H1 (cell line): ENCODE data around the gene SLC24A3.

ENCODE experiments used
- ASH2L ChIP-seq: fragments of 200-600, 300-600 bp; sonication (generic); IDR thresholded peaks from one replicate; pipeline ENCODE4 v1.7.1; 2017; ENCODE audit warnings: low read length
- CEBPB ChIP-seq: IDR thresholded peaks from 2 replicates; pipeline ENCODE4 v1.6.1; 2012; ENCODE audit warnings: low read depth, low read length
- HDAC2 ChIP-seq, 2 experiments: fragments of 300-600 bp in 1 of 2; sonication (generic) in 1 of 2; IDR thresholded peaks; 2 replicates each; pipeline ENCODE4 v1.6.1; 2011 to 2012; ENCODE audit warnings: low read depth in 2 of 2, low read length in 2 of 2, mild to moderate bottlenecking in 2 of 2, moderate library complexity in 2 of 2, borderline replicate concordance in 1 of 2, inconsistent platforms in 1 of 2
- KDM1A ChIP-seq: fragments of 200-600, 300-600 bp; sonication (generic); IDR thresholded peaks from 2 replicates; pipeline ENCODE4 v1.7.1; 2016; ENCODE audit warnings: mild to moderate bottlenecking, low read length, borderline replicate concordance
- POLR2A ChIP-seq, 2 experiments: IDR thresholded peaks; 1 replicate in 1 of 2; 2 replicates in 1 of 2; pipeline ENCODE4 v1.6.1; 2011; ENCODE audit warnings: low read depth in 2 of 2, low read length in 2 of 2, mild to moderate bottlenecking in 2 of 2; ENCODE audit errors: control extremely low read depth in 1 of 2
- POLR2AphosphoS5 ChIP-seq: IDR thresholded peaks from 2 replicates; pipeline ENCODE4 v1.6.1; 2011; ENCODE audit warnings: low read depth, low read length
- POU5F1 ChIP-seq: IDR thresholded peaks from 2 replicates; pipeline ENCODE4 v1.6.1; 2011; ENCODE audit warnings: low read depth, mild to moderate bottlenecking, low read length, moderate library complexity
- RAD21 ChIP-seq, 2 experiments: IDR thresholded peaks in 1 of 2; conservative IDR thresholded peaks in 1 of 2; 2 replicates each; pipeline ENCODE4 v1.6.1; 2011; ENCODE audit warnings: low read depth in 2 of 2, low read length in 2 of 2, improper control_type of control experiment in 1 of 2, inconsistent platforms in 1 of 2, mild to moderate bottlenecking in 1 of 2, moderate library complexity in 1 of 2
- TAF1 ChIP-seq: IDR thresholded peaks from 2 replicates; pipeline ENCODE4 v1.6.1; 2011; ENCODE audit warnings: mild to moderate bottlenecking, low read depth, low read length
- YY1 ChIP-seq: IDR thresholded peaks from 2 replicates; pipeline ENCODE4 v1.6.1; 2011; ENCODE audit warnings: low read depth, mild to moderate bottlenecking, low read length
- TF ChIP-seq, protein P1 (sequence below), 3 experiments: IDR thresholded peaks; 1 replicate in 2 of 3; 2 replicates in 1 of 3; pipeline versions ENCODE4 v1.5.1 to v1.6.1; 2011; ENCODE audit warnings: low read length in 3 of 3, mild to moderate bottlenecking in 3 of 3, inconsistent platforms in 2 of 3, low read depth in 1 of 3, moderate library complexity in 1 of 3; ENCODE audit not compliant: insufficient read depth in 1 of 3; ENCODE audit errors: control extremely low read depth in 1 of 3

DNA sequence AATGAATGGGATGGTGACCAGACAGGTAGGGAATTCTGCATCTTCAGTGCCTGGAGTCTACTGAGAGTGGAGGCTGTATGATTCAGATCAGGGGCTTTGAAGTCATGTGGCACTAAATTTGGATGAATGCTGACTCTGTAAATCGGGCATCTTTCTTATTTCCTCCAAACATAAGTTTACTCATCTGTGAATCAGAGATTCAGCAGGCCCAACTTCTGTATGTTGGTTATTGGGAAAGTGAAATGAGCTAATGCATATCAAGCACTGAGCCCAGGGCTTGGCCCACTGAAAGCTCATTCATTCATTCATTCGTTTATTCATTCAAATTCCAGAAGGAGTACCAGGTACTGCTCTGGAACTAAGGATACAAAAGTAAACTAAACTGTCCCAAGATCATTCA is 353.3 kb downstream of the SLC24A3 start:
- no peak for TF ChIP-seq HDAC2 (IDR thresholded peaks at IDR 0.05; ENCODE audit: borderline replicate concordance in 1 of 2, low read depth in 2 of 2, low read length in 2 of 2)
- no peak for TF ChIP-seq RAD21 (IDR thresholded peaks at IDR 0.05 in 1 of 2, conservative IDR thresholded peaks at IDR 0.05 in 1 of 2; ENCODE audit: low read depth in 2 of 2, low read length in 2 of 2)
- no peak for TF ChIP-seq POLR2A (IDR thresholded peaks at IDR 0.05; ENCODE audit: control extremely low read depth in 1 of 2, low read depth in 2 of 2, low read length in 2 of 2)
- TF ChIP-seq, protein P1, sequence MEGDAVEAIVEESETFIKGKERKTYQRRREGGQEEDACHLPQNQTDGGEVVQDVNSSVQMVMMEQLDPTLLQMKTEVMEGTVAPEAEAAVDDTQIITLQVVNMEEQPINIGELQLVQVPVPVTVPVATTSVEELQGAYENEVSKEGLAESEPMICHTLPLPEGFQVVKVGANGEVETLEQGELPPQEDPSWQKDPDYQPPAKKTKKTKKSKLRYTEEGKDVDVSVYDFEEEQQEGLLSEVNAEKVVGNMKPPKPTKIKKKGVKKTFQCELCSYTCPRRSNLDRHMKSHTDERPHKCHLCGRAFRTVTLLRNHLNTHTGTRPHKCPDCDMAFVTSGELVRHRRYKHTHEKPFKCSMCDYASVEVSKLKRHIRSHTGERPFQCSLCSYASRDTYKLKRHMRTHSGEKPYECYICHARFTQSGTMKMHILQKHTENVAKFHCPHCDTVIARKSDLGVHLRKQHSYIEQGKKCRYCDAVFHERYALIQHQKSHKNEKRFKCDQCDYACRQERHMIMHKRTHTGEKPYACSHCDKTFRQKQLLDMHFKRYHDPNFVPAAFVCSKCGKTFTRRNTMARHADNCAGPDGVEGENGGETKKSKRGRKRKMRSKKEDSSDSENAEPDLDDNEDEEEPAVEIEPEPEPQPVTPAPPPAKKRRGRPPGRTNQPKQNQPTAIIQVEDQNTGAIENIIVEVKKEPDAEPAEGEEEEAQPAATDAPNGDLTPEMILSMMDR (IDR thresholded peaks at IDR 0.05; ENCODE audit: control extremely low read depth in 1 of 3, insufficient read depth in 1 of 3, low read depth in 1 of 3, low read length in 3 of 3), result no peak
- TF ChIP-seq TAF1, result no peak
- no peak for TF ChIP-seq POLR2AphosphoS5
- TF ChIP-seq CEBPB, result no peak
- TF ChIP-seq ASH2L, result no peak
- TF ChIP-seq KDM1A, result no peak
- TF ChIP-seq POU5F1, result no peak
- no peak for TF ChIP-seq YY1
